ENCODE measurements around the gene KLHL9. TPM values are rescaled to one million over a fixed set of nuclear protein-coding genes. Genes with fewer than 3 reads are reported as not detected.

KLHL9 gene
- total RNA-seq, 1 donor: 22.0 TPM

GRCh38 chr9:21289848-21290247 lies 45.4 kb downstream of the KLHL9 start:
- H3K27me3 ChIP-seq (ENCODE audit: insufficient read depth, low read length): peaks cover 10% of the 10 kb centered on the region
- H3K4me3 ChIP-seq (ENCODE audit: low read length): no peak overlapping the region
- no peaks in the 10 kb centered on the region for H3K9me3 ChIP-seq (ENCODE audit: low read depth, low read length)
- peaks cover 15% of the 10 kb centered on the region for H3K4me1 ChIP-seq (ENCODE audit: insufficient read depth, low read length)

- Histone ChIP-seq H3K4me3 (ENCODE audit: low read length) (no peak overlapping the region), H3K9me3 (ENCODE audit: low read depth, low read length) (no peaks in the 10 kb centered on the region), H3K4me1 (ENCODE audit: insufficient read depth, low read length) (peaks cover 15% of the 10 kb centered on the region), H3K27me3 (ENCODE audit: insufficient read depth, low read length) (peaks cover 2% of the 10 kb centered on the region)
These were observed 47.9 kb downstream of the KLHL9 start for GRCh38 chr9:21287280-21287679.

GRCh38 chr9:21286659-21287058 lies 48.5 kb downstream of the KLHL9 start:
- no peaks in the 10 kb centered on the region for H3K9me3 ChIP-seq (ENCODE audit: low read depth, low read length)
- H3K4me3 ChIP-seq (ENCODE audit: low read length): no peak overlapping the region
- H3K4me1 ChIP-seq (ENCODE audit: insufficient read depth, low read length): peaks cover 15% of the 10 kb centered on the region

GRCh38 chr9:21286099-21286498 lies 49.1 kb downstream of the KLHL9 start:
- no peak overlapping the region for H3K4me3 ChIP-seq (ENCODE audit: low read length)
- peaks cover 1% of the 10 kb centered on the region for H3K27me3 ChIP-seq (ENCODE audit: insufficient read depth, low read length)
- no peaks in the 10 kb centered on the region for H3K9me3 ChIP-seq (ENCODE audit: low read depth, low read length)
- H3K4me1 ChIP-seq (ENCODE audit: insufficient read depth, low read length): peaks cover 15% of the 10 kb centered on the region

More at GRCh38 chr9:21286659-21287058, 48.5 kb downstream of the KLHL9 start:
- peaks cover 2% of the 10 kb centered on the region for H3K27me3 ChIP-seq (ENCODE audit: insufficient read depth, low read length)

GRCh38 chr9:21281275-21281674 lies 53.9 kb downstream of the KLHL9 start:
- H3K4me3 ChIP-seq (ENCODE audit: low read length): no peak overlapping the region
- no peaks in the 10 kb centered on the region for H3K4me1 ChIP-seq (ENCODE audit: insufficient read depth, low read length)
- H3K9me3 ChIP-seq (ENCODE audit: low read depth, low read length): no peaks in the 10 kb centered on the region
- peaks cover 10% of the 10 kb centered on the region for H3K27me3 ChIP-seq (ENCODE audit: insufficient read depth, low read length)

Other genes with a start within 250 kb of the KLHL9 start
- 0.10 TPM for gene IFNW1, start 193.6 kb downstream of the KLHL9 start, total RNA-seq
- not detected for gene IFNA21, start 168.7 kb downstream of the KLHL9 start, total RNA-seq
- not detected for gene IFNA4, start 147.8 kb downstream of the KLHL9 start, total RNA-seq
- gene IFNA7, start 133.2 kb downstream of the KLHL9 start, total RNA-seq: not detected
- not detected for gene IFNA10, start 128.3 kb downstream of the KLHL9 start, total RNA-seq
- not detected for gene IFNA16, start 118.1 kb downstream of the KLHL9 start, total RNA-seq
- gene IFNA17, start 107.2 kb downstream of the KLHL9 start, total RNA-seq: not detected
- gene IFNA14, start 95.4 kb downstream of the KLHL9 start, total RNA-seq: not detected
- gene IFNA5, start 30.1 kb downstream of the KLHL9 start, total RNA-seq: 0.10 TPM
- 0.10 TPM for gene IFNA6, start 15.5 kb upstream of the KLHL9 start, total RNA-seq
- not detected for gene IFNA13, start 32.7 kb upstream of the KLHL9 start, total RNA-seq
- gene IFNA2, start 50.0 kb upstream of the KLHL9 start, total RNA-seq: 0.21 TPM
- gene IFNA8, start 73.7 kb upstream of the KLHL9 start, total RNA-seq: not detected
- gene IFNA1, start 105.0 kb upstream of the KLHL9 start, total RNA-seq: not detected
- not detected for gene IFNE, start 146.9 kb upstream of the KLHL9 start, total RNA-seq